HG02981 (cell line): Measurements from ENCODE around the gene TMC5.
"Not testable (repeated sequence)": the region's sequence is repeated elsewhere in the genome, so short reads cannot be mapped to it uniquely, and the experiment has no call there.

Experiments
- ATAC-seq: cut with Tn5 transposase; IDR thresholded peaks from one replicate; pipeline ENCODE4 v1.9.1; 2021; ENCODE audit warnings: mild to moderate bottlenecking, moderate library complexity; ENCODE audit not compliant: unreplicated experiment

TMC5 gene

GRCh38 chr16:19406891-19407491 is 10.7 kb upstream of the TMC5 start:
- ATAC-seq = no peak

DNA sequence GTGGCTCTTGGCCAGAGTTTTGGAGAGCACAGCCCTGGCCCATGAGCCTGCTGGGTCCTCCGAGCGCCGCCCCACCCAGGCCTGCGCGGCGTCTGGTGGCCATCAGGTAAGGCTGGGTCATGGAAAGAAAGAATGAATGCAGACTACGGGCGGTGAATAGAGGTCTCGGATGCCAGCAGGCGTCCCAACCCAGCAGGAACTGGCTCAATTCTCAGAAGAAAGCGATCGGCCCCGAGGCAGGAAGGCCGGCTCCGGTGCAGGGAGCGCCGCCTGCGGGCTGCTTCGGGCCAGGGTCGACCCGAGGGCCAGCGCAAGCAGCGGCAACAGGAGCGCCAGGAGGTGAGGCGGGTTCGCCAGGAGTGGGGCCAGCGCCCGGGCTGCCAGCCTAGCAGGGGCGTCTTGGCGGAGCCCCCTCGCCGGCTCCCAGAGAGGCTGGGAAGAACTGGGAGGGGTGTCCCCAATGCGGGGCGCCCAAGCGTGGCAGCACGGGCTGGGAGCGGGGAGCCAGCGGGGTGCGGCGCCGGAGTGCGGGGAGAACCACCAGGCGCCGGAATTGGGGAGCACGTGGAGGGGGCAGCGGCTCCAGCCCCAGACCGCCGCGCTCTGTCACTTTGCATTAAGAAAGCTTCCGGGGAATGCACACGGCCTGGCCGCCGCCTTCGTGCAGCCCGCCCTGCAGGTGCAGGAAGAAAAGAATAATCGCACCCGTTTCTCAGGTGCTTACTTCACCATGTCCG is 7.1 kb upstream of the TMC5 start:
- no peak for ATAC-seq

- ATAC-seq = no peak
Observed at GRCh38 chr16:19411298-19411697, 6.4 kb upstream of the TMC5 start.

DNA sequence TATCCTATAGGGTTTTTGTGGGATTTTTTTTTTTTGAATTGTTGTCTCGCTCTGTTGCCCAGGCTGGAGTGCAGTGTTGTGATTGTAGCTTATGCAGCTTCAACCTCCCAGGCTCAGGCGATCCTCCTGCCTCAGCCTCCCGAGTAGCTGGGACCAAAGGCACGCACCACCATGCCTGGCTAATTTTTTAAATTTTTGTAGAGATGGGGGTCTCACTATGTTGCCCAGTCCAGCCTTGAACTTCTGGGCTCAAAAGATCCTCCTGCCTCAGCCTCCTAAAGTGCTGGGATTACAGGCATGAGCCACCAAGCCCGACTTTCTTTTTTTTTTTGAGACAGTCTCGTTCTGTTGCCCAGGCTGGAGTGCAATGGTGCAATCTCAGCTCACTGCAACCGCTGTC is 5.6 kb upstream of the TMC5 start:
- not testable (repeated sequence) for ATAC-seq

- no peak for ATAC-seq
Observed at GRCh38 chr16:19415461-19415860, 2.2 kb upstream of the TMC5 start.

- ATAC-seq = no peak
Observed at GRCh38 chr16:19415918-19416317, 1.8 kb upstream of the TMC5 start.

DNA sequence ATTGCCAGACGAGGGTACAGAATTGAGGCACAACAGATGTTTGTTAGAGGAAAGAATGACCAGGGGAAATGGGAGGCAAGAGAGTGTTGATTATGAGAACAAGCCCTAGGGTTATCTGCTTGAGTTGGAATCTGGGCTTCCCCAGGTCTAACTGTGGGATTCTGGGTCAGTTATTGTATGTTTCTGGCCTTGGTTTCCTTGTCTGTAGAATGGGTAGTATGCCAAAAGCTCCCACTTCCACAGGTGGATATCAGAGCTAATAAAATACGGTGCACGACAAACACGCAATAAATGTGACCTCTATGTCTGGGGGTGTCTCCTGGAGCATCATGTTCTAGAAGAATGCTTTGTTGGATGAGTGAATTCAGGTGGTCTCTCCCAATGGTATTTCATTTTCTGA is 517 bp downstream of the TMC5 start:
- no peak for ATAC-seq

GRCh38 chr16:19419698-19420075 is 2.0 kb downstream of the TMC5 start:
- ATAC-seq = no peak

GRCh38 chr16:19424478-19424877 is 6.8 kb downstream of the TMC5 start:
- no peak for ATAC-seq

DNA sequence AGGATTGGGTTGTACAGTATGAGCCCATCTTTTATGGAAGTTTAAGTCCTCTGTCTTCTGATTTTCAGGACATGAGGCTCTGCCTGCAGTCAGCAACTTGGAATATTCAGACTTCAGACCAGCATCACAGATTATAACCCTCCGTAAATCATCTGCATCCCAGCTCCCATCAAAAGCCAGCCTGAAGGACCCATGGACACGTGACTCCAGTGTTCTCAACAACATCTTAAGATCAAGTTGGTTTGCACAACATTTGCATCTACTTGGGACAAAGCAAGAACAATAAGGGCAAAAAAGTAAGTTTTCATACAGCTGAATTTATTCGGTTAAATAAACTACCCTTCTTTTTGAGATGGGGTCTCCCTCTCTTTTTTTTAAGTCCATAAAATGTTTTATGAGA is 12.7 kb downstream of the TMC5 start:
- no peak for ATAC-seq

DNA sequence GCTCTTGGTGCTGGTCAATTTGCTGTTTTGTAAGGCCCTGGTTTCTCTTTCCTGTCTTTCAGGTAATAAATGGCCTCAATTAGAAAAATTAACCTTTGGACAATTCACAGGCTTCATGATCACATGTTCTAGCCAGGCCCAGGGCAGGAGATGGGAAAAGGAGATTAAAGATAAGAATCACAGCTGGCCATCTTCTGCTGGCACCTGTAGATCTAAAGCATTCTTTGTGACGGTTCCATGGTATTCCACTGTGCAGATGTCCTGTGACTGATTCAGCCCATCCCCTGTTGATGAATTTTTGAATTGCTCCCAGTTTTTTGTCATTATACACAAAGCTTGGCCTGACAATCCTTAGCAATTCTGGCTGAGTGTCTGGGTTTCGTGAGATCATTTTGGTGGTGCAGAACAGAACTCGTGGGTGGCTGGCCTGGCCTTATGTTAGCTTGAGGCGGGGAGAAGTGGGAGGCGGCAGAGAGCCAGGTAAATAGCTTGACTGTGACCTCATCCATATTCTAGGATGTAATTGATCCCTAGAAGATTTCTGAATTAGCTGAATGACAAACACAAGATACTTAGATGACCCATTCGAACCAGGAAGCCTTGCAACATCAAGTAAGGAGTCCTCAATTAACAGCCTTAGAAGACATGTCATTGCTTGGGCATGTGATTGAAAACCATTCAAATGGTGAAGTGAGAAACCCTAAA is 14.1 kb downstream of the TMC5 start:
- no peak for ATAC-seq

DNA sequence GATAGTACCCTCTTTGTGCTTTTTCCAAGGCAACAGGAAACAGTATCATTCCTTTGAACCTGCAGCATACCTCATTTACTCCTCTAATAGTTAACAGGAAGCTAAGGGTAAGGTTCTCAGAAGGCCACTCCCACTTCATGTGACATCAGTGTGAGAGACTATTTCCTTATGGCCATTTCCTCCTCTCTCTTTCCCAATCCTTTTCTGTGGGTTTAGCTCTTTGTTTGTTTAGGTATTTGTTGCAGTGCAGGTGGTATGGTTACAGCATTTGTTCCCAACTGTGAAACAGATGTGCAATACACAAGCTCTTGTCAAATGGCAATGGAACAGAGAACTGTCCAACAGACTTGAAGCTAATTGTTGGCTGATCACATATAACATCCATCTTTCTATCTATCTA is 14.7 kb downstream of the TMC5 start:
- no peak for ATAC-seq

DNA sequence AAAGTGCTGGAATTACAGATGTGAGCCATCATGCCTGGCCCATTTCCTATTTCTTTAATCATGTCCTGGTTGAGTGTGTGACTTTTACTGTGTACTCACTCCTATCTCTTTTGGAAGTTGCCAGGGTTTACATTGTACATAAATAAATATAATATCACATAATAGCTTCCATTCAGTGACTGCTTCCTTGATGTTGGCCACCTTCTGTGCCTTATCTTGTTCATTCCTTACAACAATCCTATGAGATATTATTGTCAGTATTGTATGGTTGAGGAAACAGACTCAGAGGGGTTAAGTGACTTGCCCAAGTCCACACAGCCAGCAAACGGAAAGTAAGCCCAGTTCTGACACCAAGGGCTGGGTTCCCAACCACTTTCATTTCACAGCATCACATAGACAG is 16.9 kb downstream of the TMC5 start:
- no peak for ATAC-seq

DNA sequence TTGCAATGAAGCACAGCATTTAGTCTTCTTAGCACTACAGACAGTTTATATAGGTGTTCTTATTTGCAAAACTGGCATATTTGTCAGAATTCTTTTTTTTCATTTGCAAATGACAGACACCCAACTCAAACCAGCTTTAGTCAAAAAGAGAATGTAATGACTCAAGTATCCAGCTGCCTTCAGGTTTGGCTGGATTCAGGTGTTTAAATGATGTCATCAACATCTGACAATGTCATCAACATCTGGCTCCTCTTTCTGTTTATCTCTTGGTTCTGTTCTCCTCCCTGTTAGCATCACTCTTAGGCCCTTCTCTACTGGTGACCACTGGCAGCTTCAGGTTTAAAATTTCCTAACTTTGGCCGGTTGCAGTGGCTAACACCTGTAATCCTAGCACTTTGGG is 18.9 kb downstream of the TMC5 start:
- ATAC-seq = no peak

- ATAC-seq = no peak
Observed at GRCh38 chr16:19437280-19437679, 19.6 kb downstream of the TMC5 start.

GRCh38 chr16:19438739-19439138 is 21.1 kb downstream of the TMC5 start:
- ATAC-seq = no peak

- no peak for ATAC-seq
Observed at GRCh38 chr16:19439483-19439882, 21.8 kb downstream of the TMC5 start.

GRCh38 chr16:19443659-19444058 is 26.0 kb downstream of the TMC5 start:
- no peak for ATAC-seq

DNA sequence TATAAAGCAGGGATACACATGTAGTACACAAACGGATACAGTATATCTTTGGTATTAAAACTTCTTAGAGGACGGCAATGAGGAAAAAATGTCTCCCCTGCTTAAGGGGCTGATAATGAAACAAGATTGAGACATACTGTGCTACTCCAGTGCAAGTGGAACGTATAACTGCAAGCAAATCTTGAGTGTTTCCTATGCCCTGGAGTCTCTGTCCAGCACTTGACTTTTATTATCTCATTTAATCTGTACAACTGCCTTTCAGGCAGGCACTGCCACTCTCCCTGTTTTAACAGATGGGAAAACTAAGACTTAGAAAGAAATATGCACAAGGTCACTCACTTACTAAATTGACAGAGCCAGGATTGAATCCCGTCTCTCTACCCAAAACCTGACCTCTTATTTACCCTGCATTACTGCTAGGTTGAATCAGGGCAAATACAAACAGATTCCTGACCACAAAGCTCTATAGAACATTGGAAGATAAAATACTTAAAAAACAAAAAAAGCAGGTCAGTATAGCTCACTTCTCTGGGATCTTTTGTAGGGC is 28.7 kb downstream of the TMC5 start:
- ATAC-seq = no peak

DNA sequence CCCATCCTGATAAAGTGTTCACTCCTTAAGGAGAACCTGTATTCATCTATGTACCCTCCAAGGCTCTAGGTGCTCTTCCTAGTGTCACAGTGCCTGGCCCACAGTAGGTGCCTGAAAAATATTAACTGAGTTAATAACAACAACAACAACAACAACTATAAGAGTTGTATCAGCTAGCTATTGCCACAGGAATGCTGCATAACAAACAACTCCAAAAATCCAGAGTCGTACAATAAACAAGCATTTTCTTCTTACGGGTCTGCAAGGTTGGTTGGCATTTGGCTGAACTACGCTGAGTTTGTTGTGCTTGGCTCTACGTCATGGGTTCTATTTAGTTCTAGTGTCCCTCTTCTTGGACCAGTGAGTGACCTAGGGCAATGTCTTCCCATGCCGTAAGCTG is 29.2 kb downstream of the TMC5 start:
- ATAC-seq = no peak

- ATAC-seq = no peak
Observed at GRCh38 chr16:19450186-19450585, 32.5 kb downstream of the TMC5 start.
